AG10803 (cell line): ENCODE results near the gene TEX26.

Experiments
- DNase-seq: peaks from one replicate; pipeline ENCODE4 v3.0.0; 2010; ENCODE audit warnings: low read depth
- H3K4me3 ChIP-seq: 2 replicates; pipeline ENCODE4 v1.5.1; 2011; ENCODE audit warnings: mild to moderate bottlenecking, low read length, control low read depth
- CTCF ChIP-seq: conservative IDR thresholded peaks from 2 replicates; pipeline ENCODE4 v1.5.1; 2011; ENCODE audit warnings: mild to moderate bottlenecking, low read length, control low read depth, inconsistent platforms

Gene TEX26

GRCh38 chr13:30898070-30898469, 34.4 kb upstream of the TEX26 start:
- no peak for TF ChIP-seq CTCF
- H3K4me3 ChIP-seq: no peak overlapping the region
- no peak for DNase-seq

- peak; percentile 34 for TF ChIP-seq CTCF
- no peak overlapping the region for H3K4me3 ChIP-seq
- DNase-seq: peak; percentile 90
These were observed 33.7 kb upstream of the TEX26 start for GRCh38 chr13:30898678-30899241.

- no peak for TF ChIP-seq CTCF
- no peak for DNase-seq
- H3K4me3 ChIP-seq: no peak overlapping the region
These were observed 32.0 kb upstream of the TEX26 start for GRCh38 chr13:30900436-30900835.

- no peak for TF ChIP-seq CTCF
These were observed 31.3 kb upstream of the TEX26 start for GRCh38 chr13:30900952-30901749.

GRCh38 chr13:30904043-30904442, 28.4 kb upstream of the TEX26 start:
- no peak for TF ChIP-seq CTCF
- H3K4me3 ChIP-seq: no peak overlapping the region
- DNase-seq: no peak

More at GRCh38 chr13:30900952-30901749, 31.3 kb upstream of the TEX26 start:
- DNase-seq: no peak
- no peak overlapping the region for H3K4me3 ChIP-seq

- H3K4me3 ChIP-seq: peak within 1 kb of the TSS; percentile 34
- TF ChIP-seq CTCF: no peak
- peak; percentile 66 for DNase-seq
These were observed 26.5 kb upstream of the TEX26 start, which contains the start of gene MEDAG for GRCh38 chr13:30905932-30906383. MEDAG (plus strand) TSS chr13:30906271; CDS start chr13:30906516, 245 bp downstream.
